Smooth muscle cell (in vitro differentiated cells): ENCODE measurements around the gene FAR1. TPM values are rescaled to one million over a fixed set of nuclear protein-coding genes. Genes with fewer than 3 reads are reported as not detected.
"Not testable (repeated sequence)": the region's sequence is repeated elsewhere in the genome, so short reads cannot be mapped to it uniquely, and the experiment has no call there.

Experiments used
- DNase-seq: peaks from one replicate; lab custom pipeline; 2025; ENCODE audit not compliant: unreplicated experiment; lab: John Stamatoyannopoulos, UW
- H2AFZ ChIP-seq: fragments of 200-600 bp; sonication (generic); 2 replicates; pipeline ENCODE4 v1.6.0; 2016; ENCODE audit warnings: antibody characterized with exemption, low read depth, mild to moderate bottlenecking
- H3F3A ChIP-seq: fragments of 200-600 bp; sonication (generic); 2 replicates; pipeline ENCODE4 v1.6.0; 2017; ENCODE audit warnings: antibody characterized with exemption, low read depth
- H3K27ac ChIP-seq: fragments of 200-600 bp; sonication (generic); 2 replicates; pipeline ENCODE4 v1.5.1; 2016; ENCODE audit warnings: low read depth, mild to moderate bottlenecking
- H3K27me3 ChIP-seq: fragments of 200-600 bp; sonication (generic); 2 replicates; pipeline ENCODE4 v1.6.1; 2016; ENCODE audit warnings: low read depth, mild to moderate bottlenecking
- H3K36me3 ChIP-seq: fragments of 200-600 bp; sonication (generic); 2 replicates; pipeline ENCODE4 v1.5.1; 2016; ENCODE audit warnings: low read depth
- H3K4me1 ChIP-seq: fragments of 200-600 bp; sonication (generic); 2 replicates; pipeline ENCODE4 v1.5.1; 2016; ENCODE audit warnings: low read depth
- H3K4me2 ChIP-seq: fragments of 200-600 bp; sonication (generic); 2 replicates; pipeline ENCODE4 v1.6.0; 2016; ENCODE audit warnings: mild to moderate bottlenecking
- H3K4me3 ChIP-seq: fragments of 200-600 bp; sonication (generic); 2 replicates; pipeline ENCODE4 v1.5.1; 2016; ENCODE audit warnings: mild to moderate bottlenecking
- H3K79me2 ChIP-seq: fragments of 200-600 bp; sonication (generic); 2 replicates; pipeline ENCODE4 v1.6.0; 2016; ENCODE audit warnings: low read depth, mild to moderate bottlenecking
- H3K9ac ChIP-seq: fragments of 200-600 bp; sonication (generic); 2 replicates; pipeline ENCODE4 v1.6.0; 2016; ENCODE audit warnings: low read depth
- H3K9me3 ChIP-seq: fragments of 200-600 bp; sonication (generic); replicated peaks from 2 replicates; pipeline ENCODE4 v1.5.1; 2016; ENCODE audit warnings: low read depth
- H4K20me1 ChIP-seq: fragments of 200-600 bp; sonication (generic); 2 replicates; pipeline ENCODE4 v1.6.0; 2016; ENCODE audit warnings: low read depth
- CTCF ChIP-seq: fragments of 200-600 bp; sonication (generic); IDR thresholded peaks from 2 replicates; pipeline ENCODE4 v1.5.1; 2017; ENCODE audit warnings: borderline replicate concordance, mild to moderate bottlenecking, antibody characterized with exemption; ENCODE audit not compliant: insufficient read depth, poor library complexity, severe bottlenecking
- WGBS: methylation state at CpG from one replicate; pipeline ENCODE4 v1.1.7; 2016; ENCODE audit warnings: low lambda C conversion rate; 5-methylcytosine and 5-hydroxymethylcytosine counted together
- polyA plus RNA-seq: library from polyadenylated mRNA; unstranded; fragments of >200 nt; fragmentation: Nextera tagmentation; extraction: Ambion mirVana; gene quantifications from 2 replicates; pipeline ENCODE4 v1.2.1, GENCODE V29; 2016
- total RNA-seq: library from RNA; depleted of rRNA; stranded (reverse); fragments of >200 nt; gene quantifications from 2 replicates; pipeline ENCODE4 v1.2.3, GENCODE V29; 2014

The FAR1 gene
- total RNA-seq (64.9 and 76.4 TPM in 2 replicates), polyA plus RNA-seq (16.3 and 19.5 TPM in 2 replicates)

DNA sequence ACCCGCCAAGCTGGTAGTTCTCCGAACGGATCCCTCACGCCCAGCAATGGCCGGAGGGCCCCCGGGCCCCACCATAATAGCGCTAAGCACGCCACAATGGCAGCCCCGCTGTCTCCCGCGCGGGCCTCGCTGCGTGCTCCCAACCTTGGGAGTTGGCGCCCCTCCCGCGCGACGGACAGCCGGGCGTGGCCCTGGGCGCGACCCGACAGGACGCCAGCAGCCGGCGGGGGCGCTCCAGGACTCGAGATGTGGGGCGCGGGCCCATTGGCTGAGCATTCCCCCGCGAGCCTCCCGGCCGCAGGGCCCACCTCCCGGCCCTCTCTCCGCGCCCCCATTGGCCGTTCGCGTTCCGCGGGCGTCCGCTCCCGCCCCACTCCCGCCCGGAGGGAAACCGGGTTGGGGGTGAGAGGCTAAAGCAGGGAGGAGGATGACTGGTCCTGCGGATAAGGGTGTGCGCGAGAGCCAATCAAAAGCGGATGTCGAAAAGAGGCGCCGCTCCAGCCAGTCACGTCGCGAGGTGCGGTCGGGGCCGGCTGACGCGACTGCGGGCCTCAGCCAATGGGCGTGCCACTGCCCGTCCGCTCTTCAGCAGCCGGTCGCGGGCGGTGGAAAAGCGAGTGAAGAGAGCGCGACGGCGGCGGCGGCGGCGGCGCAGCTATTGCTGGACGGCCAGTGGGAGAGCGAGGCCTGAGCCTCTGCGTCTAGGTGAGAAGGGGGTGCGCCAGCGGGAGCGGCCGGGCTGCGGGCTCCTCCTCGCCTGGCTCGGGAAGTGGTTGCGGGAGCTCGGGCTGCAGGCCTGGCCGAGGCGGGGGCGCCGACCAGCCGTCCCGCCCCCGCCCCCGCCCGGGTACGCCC is at the start of gene FAR1:
TSS of gene FAR1 (plus strand) at position 567 of the 855 bp plus-strand sequence. CDS start 26,098 bp downstream, outside the sequence.
- H3K79me2 ChIP-seq: peaks cover 48% of the 10 kb centered on the region
- no peaks in the 10 kb centered on the region for H3K27me3 ChIP-seq
- peaks cover 28% of the 10 kb centered on the region for H3K4me1 ChIP-seq
- peak within 1 kb of the TSS; percentile 86 for H3K9ac ChIP-seq
- no peaks in the 10 kb centered on the region for H3K9me3 ChIP-seq
- peak; percentile 41 for TF ChIP-seq CTCF
- no peaks in the 10 kb centered on the region for H3F3A ChIP-seq
- peak within 1 kb of the TSS; percentile 94 for H3K4me2 ChIP-seq
- H3K27ac ChIP-seq: peak within 1 kb of the TSS; percentile 58
- WGBS: 1% methylated on average over 85 of the region's 104 CpGs
- peak; percentile 91 for DNase-seq
- peak within 1 kb of the TSS; percentile 80 for H3K4me3 ChIP-seq
- H2AFZ ChIP-seq: peak within 1 kb of the TSS; percentile 97
- peaks cover 42% of the 10 kb centered on the region for H4K20me1 ChIP-seq
- H3K36me3 ChIP-seq: no peaks in the 10 kb centered on the region

DNA sequence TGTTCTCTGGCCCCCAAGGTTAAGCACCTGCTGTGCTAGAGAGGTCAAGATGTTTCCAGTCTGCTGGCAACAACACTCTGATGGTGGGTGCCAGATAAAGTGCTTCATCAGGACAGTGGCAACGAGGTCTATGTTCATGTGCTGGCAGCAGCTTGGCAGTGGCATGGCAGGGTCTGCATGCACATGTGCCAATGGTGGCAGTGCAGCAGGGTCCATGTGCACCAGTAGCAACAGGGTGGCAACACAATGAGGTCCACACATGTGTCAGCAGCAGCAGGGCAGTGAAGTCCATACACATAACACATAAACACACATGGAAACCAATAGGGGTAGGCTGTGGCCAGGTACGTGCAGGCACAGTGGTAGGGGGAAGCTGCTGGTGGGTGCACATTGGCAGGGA is 48.4 kb upstream of the FAR1 start:
- no peak overlapping the region for H2AFZ ChIP-seq
- H3K27me3 ChIP-seq: no peaks in the 10 kb centered on the region
- no peak overlapping the region for H3K9ac ChIP-seq
- no peak for TF ChIP-seq CTCF
- H3K27ac ChIP-seq: no peak overlapping the region
- no peaks in the 10 kb centered on the region for H3K4me1 ChIP-seq
- no peaks in the 10 kb centered on the region for H4K20me1 ChIP-seq
- H3K79me2 ChIP-seq: no peaks in the 10 kb centered on the region
- no peak for DNase-seq
- WGBS: 86% methylated on average over 2 of the region's 2 CpGs
- H3F3A ChIP-seq: no peaks in the 10 kb centered on the region
- H3K4me3 ChIP-seq: no peak overlapping the region
- H3K36me3 ChIP-seq: no peaks in the 10 kb centered on the region
- peaks cover 13% of the 10 kb centered on the region for H3K9me3 ChIP-seq
- H3K4me2 ChIP-seq: no peak overlapping the region

GRCh38 chr11:13626818-13627217 is 41.6 kb upstream of the FAR1 start:
- DNase-seq, H3K4me1 ChIP-seq, H3K36me3 ChIP-seq, H3K4me2 ChIP-seq, H2AFZ ChIP-seq, H3K9ac ChIP-seq, H3K4me3 ChIP-seq, H3K27ac ChIP-seq, H3K9me3 ChIP-seq, H3F3A ChIP-seq, H4K20me1 ChIP-seq, H3K79me2 ChIP-seq, H3K27me3 ChIP-seq: not testable (repeated sequence)
- 94% methylated on average over 3 of the region's 3 CpGs for WGBS

DNA sequence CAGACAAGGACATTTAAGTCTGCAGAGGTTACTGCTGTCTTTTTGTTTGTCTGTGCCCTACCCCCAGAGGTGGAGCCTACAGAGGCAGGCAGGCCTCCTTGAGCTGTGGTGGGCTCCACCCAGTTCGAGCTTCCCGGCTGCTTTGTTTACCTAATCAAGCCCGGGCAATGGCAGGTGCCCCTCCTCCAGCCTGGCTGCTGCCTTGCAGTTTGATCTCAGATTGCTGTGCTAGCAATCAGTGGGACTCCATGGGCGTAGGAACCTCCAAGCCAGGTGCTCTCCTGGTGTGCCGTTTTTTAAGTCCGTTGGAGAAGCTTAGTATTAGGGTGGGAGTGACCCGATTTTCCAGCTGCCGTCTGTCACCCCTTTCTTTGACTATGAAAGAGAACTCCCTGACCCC is 39.8 kb upstream of the FAR1 start:
- H3K4me2 ChIP-seq, H3K4me1 ChIP-seq, H3K9ac ChIP-seq, H3K4me3 ChIP-seq, H3K27ac ChIP-seq, H4K20me1 ChIP-seq, H2AFZ ChIP-seq, H3K27me3 ChIP-seq, H3K79me2 ChIP-seq, H3K36me3 ChIP-seq, H3F3A ChIP-seq, H3K9me3 ChIP-seq, DNase-seq: not testable (repeated sequence)
- 74% methylated on average over 8 of the region's 8 CpGs for WGBS
